SU-DHL-6 (cell line): ENCODE measurements around the gene LRFN5.

Source experiments
- H2AFZ ChIP-seq: fragments of 200-600 bp; sonication (generic); 2 replicates; pipeline ENCODE4 v1.6.1; 2014; ENCODE audit warnings: low read depth, mild to moderate bottlenecking, moderate library complexity, mixed read lengths, antibody characterized with exemption, low read length; ENCODE audit not compliant: severe bottlenecking
- H3F3A ChIP-seq: fragments of 200-600 bp; shearing (Covaris generic); 2 replicates; pipeline ENCODE4 v1.6.0; 2016; ENCODE audit warnings: antibody characterized with exemption, mild to moderate bottlenecking; ENCODE audit not compliant: insufficient read depth
- H3K27ac ChIP-seq: fragments of 200-600 bp; sonication (generic); 2 replicates; pipeline ENCODE4 v1.5.1; 2016; ENCODE audit warnings: low read depth, mild to moderate bottlenecking, low read length, moderate library complexity, mixed read lengths
- H3K27me3 ChIP-seq: fragments of 200-600 bp; sonication (generic), shearing (Covaris generic); 2 replicates; pipeline ENCODE4 v1.6.0; 2014; ENCODE audit warnings: mild to moderate bottlenecking, low read length
- H3K36me3 ChIP-seq: fragments of 200-600 bp; sonication (generic); 2 replicates; pipeline ENCODE4 v1.6.1; 2014; ENCODE audit warnings: mild to moderate bottlenecking, low read length, mixed read lengths
- H3K4me2 ChIP-seq: fragments of 300-600, 200-600 bp; shearing (Covaris generic), sonication (generic); 2 replicates; pipeline ENCODE4 v1.6.0; 2014; ENCODE audit warnings: low read length, low read depth, mild to moderate bottlenecking; ENCODE audit not compliant: poor library complexity, severe bottlenecking
- H3K4me3 ChIP-seq: fragments of 200-600 bp; sonication (generic); 2 replicates; pipeline ENCODE4 v1.5.1; 2014; ENCODE audit warnings: antibody characterized with exemption, low read length, mild to moderate bottlenecking, mixed read lengths; ENCODE audit not compliant: insufficient read depth, poor library complexity, severe bottlenecking
- H3K79me2 ChIP-seq: fragments of 200-600 bp; sonication (generic); 2 replicates; pipeline ENCODE4 v1.6.1; 2014; ENCODE audit warnings: mild to moderate bottlenecking, low read length, moderate library complexity; ENCODE audit not compliant: insufficient read depth
- H3K9ac ChIP-seq: fragments of 200-600 bp; sonication (generic); 2 replicates; pipeline ENCODE4 v1.7.0; 2014; ENCODE audit warnings: mild to moderate bottlenecking, low read length
- H3K9me2 ChIP-seq: fragments of 200-600 bp; sonication (generic); replicated peaks from 2 replicates; pipeline ENCODE4 v1.6.1; 2014; ENCODE audit warnings: low read length; ENCODE audit not compliant: insufficient read depth
- H3K9me3 ChIP-seq: fragments of 200-600 bp; sonication (generic); 2 replicates; pipeline ENCODE4 v1.6.1; 2014; ENCODE audit warnings: low read length, mixed read lengths; ENCODE audit not compliant: insufficient read depth
- H4K20me1 ChIP-seq: fragments of 200-600 bp; sonication (generic); 2 replicates; pipeline ENCODE4 v1.6.1; 2014; ENCODE audit warnings: low read depth, mild to moderate bottlenecking, antibody characterized with exemption, low read length, moderate library complexity, mixed read lengths
- EZH2phosphoT487 ChIP-seq: fragments of 200-600 bp; sonication (generic), shearing (Covaris generic); conservative IDR thresholded peaks from 2 replicates; pipeline ENCODE4 v1.6.1; 2018; ENCODE audit warnings: mild to moderate bottlenecking, antibody characterized with exemption, low read length, moderate library complexity, mixed read lengths
- TF ChIP-seq, protein P1 (sequence below): fragments of 200-600 bp; sonication (generic); IDR thresholded peaks from one replicate; pipeline ENCODE4 v1.5.1; 2017; ENCODE audit warnings: antibody characterized with exemption, mild to moderate bottlenecking, low read length, moderate library complexity; ENCODE audit not compliant: insufficient read depth, poor library complexity, severe bottlenecking

The LRFN5 gene

DNA sequence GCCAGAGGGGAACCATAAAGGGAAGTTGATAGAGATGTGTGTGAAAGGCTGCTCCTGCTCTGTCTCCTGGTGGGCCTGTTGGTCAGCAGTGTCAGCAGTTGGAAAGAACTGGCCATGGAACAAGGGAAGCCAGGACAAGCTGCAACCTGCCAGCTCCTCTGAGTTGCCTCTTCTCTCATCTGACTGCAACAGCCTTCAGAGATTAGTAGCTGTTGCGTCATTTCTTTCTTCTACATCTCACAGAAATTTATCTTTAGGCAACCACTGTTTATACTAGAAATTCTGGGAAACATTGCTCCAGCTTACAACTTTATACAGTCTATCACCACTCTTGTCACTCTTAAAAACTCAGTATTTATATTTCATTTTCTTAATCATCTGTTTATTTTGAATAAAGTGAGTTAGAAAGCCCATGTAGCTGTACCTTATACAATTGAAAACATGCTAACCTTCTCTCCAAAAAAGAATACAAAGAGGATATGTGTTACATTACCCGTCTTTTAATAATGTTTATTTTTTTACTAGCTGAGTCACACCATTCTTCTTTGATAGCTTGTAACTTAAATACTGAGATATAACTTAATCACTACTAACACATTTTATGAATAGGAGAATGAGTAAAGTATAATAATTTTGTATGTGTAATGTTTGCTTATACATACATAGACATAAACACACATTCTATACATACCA is 224.2 kb downstream of the LRFN5 start:
- Histone ChIP-seq H3K79me2 (no peaks in the 10 kb centered on the region), H3K27ac (no peak overlapping the region), H4K20me1 (no peaks in the 10 kb centered on the region), H3K9me3 (no peaks in the 10 kb centered on the region), H3K9me2 (no peaks in the 10 kb centered on the region), H3K4me2 (no peak overlapping the region), H2AFZ (peak overlapping the region; percentile 26), H3F3A (no peaks in the 10 kb centered on the region), H3K9ac (no peak overlapping the region), H3K4me3 (no peak overlapping the region), H3K27me3 (no peaks in the 10 kb centered on the region), H3K36me3 (no peaks in the 10 kb centered on the region)
- TF ChIP-seq, protein P1, sequence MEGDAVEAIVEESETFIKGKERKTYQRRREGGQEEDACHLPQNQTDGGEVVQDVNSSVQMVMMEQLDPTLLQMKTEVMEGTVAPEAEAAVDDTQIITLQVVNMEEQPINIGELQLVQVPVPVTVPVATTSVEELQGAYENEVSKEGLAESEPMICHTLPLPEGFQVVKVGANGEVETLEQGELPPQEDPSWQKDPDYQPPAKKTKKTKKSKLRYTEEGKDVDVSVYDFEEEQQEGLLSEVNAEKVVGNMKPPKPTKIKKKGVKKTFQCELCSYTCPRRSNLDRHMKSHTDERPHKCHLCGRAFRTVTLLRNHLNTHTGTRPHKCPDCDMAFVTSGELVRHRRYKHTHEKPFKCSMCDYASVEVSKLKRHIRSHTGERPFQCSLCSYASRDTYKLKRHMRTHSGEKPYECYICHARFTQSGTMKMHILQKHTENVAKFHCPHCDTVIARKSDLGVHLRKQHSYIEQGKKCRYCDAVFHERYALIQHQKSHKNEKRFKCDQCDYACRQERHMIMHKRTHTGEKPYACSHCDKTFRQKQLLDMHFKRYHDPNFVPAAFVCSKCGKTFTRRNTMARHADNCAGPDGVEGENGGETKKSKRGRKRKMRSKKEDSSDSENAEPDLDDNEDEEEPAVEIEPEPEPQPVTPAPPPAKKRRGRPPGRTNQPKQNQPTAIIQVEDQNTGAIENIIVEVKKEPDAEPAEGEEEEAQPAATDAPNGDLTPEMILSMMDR: no peak
- no peak for TF ChIP-seq EZH2phosphoT487

DNA sequence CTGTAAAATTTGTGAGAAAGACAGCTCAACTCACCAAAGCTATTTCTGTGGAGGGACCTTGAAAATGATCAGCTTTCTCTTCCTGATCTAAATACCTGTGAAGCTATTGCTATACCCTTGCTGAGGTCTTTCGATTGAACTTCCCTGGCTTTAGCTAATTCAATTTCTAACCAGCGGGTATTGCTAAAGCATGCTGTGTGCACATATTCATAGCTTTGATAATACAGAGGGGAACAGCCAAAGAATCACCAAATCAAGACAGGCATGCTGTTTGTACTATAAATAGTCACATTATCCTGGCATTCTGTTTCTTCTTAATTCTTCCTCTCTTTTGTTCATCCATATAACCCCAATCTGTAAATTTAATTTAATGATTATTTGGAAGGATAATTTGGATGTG is 233.0 kb downstream of the LRFN5 start:
- H3F3A ChIP-seq: no peaks in the 10 kb centered on the region
- no peaks in the 10 kb centered on the region for H3K9me3 ChIP-seq
- no peak overlapping the region for H3K4me2 ChIP-seq
- H3K9ac ChIP-seq: no peak overlapping the region
- TF ChIP-seq EZH2phosphoT487: no peak
- TF ChIP-seq, protein P1: no peak
- no peak overlapping the region for H3K4me3 ChIP-seq
- no peaks in the 10 kb centered on the region for H4K20me1 ChIP-seq
- no peaks in the 10 kb centered on the region for H3K9me2 ChIP-seq
- H3K27ac ChIP-seq: no peak overlapping the region
- no peaks in the 10 kb centered on the region for H3K27me3 ChIP-seq
- H3K79me2 ChIP-seq: no peaks in the 10 kb centered on the region
- H3K36me3 ChIP-seq: no peaks in the 10 kb centered on the region
- H2AFZ ChIP-seq: no peak overlapping the region

DNA sequence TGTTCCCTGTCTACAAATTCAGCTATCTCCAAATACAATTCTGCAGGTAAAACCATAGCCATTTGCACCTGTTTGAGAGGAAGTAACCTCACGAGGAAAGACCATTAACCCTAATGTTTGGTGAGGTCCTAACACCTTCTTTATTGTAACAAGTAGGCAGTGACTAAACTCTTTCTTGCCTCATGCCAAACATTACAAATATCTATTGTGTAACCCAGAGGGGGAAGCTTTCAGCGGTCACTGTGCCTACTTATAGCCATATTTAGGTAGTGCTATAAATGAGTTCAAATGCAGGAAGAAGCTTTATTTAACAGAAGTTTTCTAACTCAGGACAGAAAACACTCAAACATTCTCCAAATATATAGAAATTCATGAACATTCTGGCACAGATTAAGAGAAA is 252.7 kb downstream of the LRFN5 start:
- H4K20me1 ChIP-seq: no peaks in the 10 kb centered on the region
- H3K27ac ChIP-seq: no peak overlapping the region
- no peaks in the 10 kb centered on the region for H3K9me2 ChIP-seq
- H3K27me3 ChIP-seq: no peaks in the 10 kb centered on the region
- H3K9me3 ChIP-seq: no peaks in the 10 kb centered on the region
- no peak overlapping the region for H2AFZ ChIP-seq
- H3F3A ChIP-seq: no peaks in the 10 kb centered on the region
- no peak overlapping the region for H3K9ac ChIP-seq
- H3K4me3 ChIP-seq: no peak overlapping the region
- TF ChIP-seq, protein P1: no peak
- TF ChIP-seq EZH2phosphoT487: no peak
- H3K36me3 ChIP-seq: no peaks in the 10 kb centered on the region
- no peak overlapping the region for H3K4me2 ChIP-seq
- H3K79me2 ChIP-seq: no peaks in the 10 kb centered on the region
